Pancreas (tissue), 10 donors: Measurements from ENCODE around the gene ST8SIA6. TPM values are rescaled to one million over a fixed set of nuclear protein-coding genes. Genes with fewer than 3 reads are reported as not detected.

ENCODE experiments used
- ATAC-seq, 4 donors: fragments of 200-7000 bp; cut with Tn5 transposase; one replicate each; pipeline versions ENCODE4 v1.8.0 to v1.9.1; 2020; ENCODE audit warnings: mild to moderate bottlenecking in 4 of 4, moderate library complexity in 4 of 4
- DNase-seq, 6 donors: peaks; one replicate each; pipeline ENCODE4 v3.0.0-alpha.2; 2020
- FAIRE-seq: peaks from 2 replicates; lab custom pipeline; 2012; peaks lifted over from hg19 to GRCh38; lab: Jason Lieb, UNC
- H3K27ac ChIP-seq, 4 donors: fragments of 200-600 bp; sonication (generic); 1 replicate in 3 of 4; 2 replicates in 1 of 4; pipeline versions ENCODE4 v1.5.0 to v1.8.0; 2020
- H3K27me3 ChIP-seq, 4 donors: fragments of 200-600 bp; one replicate each; pipeline ENCODE4 v1.8.0; 2021
- H3K36me3 ChIP-seq, 3 donors: fragments of 200-600 bp; sonication (generic) in 1 of 3; one replicate each; pipeline versions ENCODE4 v1.5.0 to v1.8.0; 2020 to 2021
- H3K4me1 ChIP-seq, 3 donors: fragments of 200-600 bp; one replicate each; pipeline ENCODE4 v1.8.0; 2021
- H3K4me3 ChIP-seq, 4 donors: fragments of 200-600 bp; sonication (generic) in 2 of 4; one replicate each; pipeline versions ENCODE4 v1.5.0 to v1.8.0; 2020 to 2021
- H3K9me3 ChIP-seq, 4 donors: fragments of 200-600 bp; one replicate each; pipeline ENCODE4 v1.8.0; 2021
- WGBS, 2 donors: extraction: QIAGEN DNeasy Blood & Tissue Kit; methylation state at CpG; one replicate each; pipeline ENCODE4 v1.1.7; 2013; 5-methylcytosine and 5-hydroxymethylcytosine counted together
- intact Hi-C, 3 donors: fragments of 100-400 bp; cut with DNase I; formaldehyde crosslinking; loops; one replicate each; pipeline versions ENCODE4 v1.11.1 to v1.14.2; 2022
- polyA plus RNA-seq, 2 donors: library from polyadenylated mRNA; stranded (reverse); fragments of 200-250 nt; gene quantifications; one replicate each; pipeline ENCODE4 v1.2.3, GENCODE V29; 2013
- total RNA-seq, 6 donors: library from RNA; stranded (reverse); fragmentation: NEBNext Ultra II Directional in 4 of 6; extraction: Animal tissue kit (Norgen Biotek cat#: 25700) in 4 of 6; gene quantifications; one replicate each; pipeline versions ENCODE4 v1.2.1 to v1.2.4, GENCODE V29; 2021 to 2023
- TF ChIP-seq, protein P1 (sequence below), 4 donors: fragments of 200-600 bp; sonication (generic) in 3 of 4; IDR thresholded peaks; one replicate each; pipeline versions ENCODE4 v1.5.0 to v1.8.0; 2021; ENCODE audit warnings: antibody characterized with exemption in 4 of 4
- donor health status: healthy with polysubstance abuse.
- donor health status: DM: no; HTN: no; CAD: no; lungs with moderate emphysema.
- donor health status: DM: no; HTN: no; CAD: no.
- donor health status: control.
- donor health status: control.
- donor health status: Bipolar disorder and iron deficiency.
- donor health status: DM: yes; HTN: yes; CAD: no.
- donor health status: DM: no; HTN: no; CAD: no.
- donor health status: DM: no; HTN: no; CAD: no.
- donor health status: DM: yes; HTN: yes; CAD: no.

The ST8SIA6 gene
- total and polyA plus RNA-seq, 8 donors: 0.08 to 0.15 (median 0.12) TPM; not detected in 4

DNA sequence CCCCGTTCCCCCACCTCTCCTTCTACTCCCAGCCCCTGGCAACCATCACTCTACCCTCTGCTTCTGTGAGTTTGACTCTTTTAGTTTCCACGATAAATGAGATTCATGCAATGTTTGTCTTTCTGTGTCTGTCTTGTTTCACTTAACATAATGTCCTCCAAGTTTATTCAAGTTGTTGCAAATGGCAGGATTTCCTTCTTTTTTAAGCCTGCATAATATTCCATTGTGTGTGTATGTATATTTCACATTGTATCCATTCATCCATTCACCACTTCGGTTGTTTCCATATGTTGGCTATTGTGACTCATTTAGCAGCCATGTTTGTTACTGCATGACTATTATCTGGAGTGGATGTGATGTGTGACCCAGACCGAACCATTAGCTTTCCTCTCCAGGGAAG, 162.0 kb downstream of the ST8SIA6 start:
- no peaks in the 10 kb centered on the region for H3K36me3 ChIP-seq
- 61 to 70% methylated on average over 4 of the region's 4 CpGs for WGBS, 2 donors
- no peak for FAIRE-seq
- H3K4me1 ChIP-seq: no peaks in the 10 kb centered on the region
- no peak overlapping the region for H3K27ac ChIP-seq
- ATAC-seq: no peak
- TF ChIP-seq, protein P1, sequence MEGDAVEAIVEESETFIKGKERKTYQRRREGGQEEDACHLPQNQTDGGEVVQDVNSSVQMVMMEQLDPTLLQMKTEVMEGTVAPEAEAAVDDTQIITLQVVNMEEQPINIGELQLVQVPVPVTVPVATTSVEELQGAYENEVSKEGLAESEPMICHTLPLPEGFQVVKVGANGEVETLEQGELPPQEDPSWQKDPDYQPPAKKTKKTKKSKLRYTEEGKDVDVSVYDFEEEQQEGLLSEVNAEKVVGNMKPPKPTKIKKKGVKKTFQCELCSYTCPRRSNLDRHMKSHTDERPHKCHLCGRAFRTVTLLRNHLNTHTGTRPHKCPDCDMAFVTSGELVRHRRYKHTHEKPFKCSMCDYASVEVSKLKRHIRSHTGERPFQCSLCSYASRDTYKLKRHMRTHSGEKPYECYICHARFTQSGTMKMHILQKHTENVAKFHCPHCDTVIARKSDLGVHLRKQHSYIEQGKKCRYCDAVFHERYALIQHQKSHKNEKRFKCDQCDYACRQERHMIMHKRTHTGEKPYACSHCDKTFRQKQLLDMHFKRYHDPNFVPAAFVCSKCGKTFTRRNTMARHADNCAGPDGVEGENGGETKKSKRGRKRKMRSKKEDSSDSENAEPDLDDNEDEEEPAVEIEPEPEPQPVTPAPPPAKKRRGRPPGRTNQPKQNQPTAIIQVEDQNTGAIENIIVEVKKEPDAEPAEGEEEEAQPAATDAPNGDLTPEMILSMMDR (IDR thresholded peaks at IDR 0.05): no peak
- no peak for DNase-seq
- H3K9me3 ChIP-seq: no peaks in the 10 kb centered on the region
- H3K27me3 ChIP-seq: peaks cover 0 to 5% (median 0%) of the 10 kb centered on the region in 4 donors
- intact Hi-C loops: loop anchor here in 2 of 3 donors (5.0 to 10.0 kb wide), 2 partner anchors 132 to 140 kb away; no protein-coding TSS in a partner anchor
- H3K4me3 ChIP-seq: no peak overlapping the region

DNA sequence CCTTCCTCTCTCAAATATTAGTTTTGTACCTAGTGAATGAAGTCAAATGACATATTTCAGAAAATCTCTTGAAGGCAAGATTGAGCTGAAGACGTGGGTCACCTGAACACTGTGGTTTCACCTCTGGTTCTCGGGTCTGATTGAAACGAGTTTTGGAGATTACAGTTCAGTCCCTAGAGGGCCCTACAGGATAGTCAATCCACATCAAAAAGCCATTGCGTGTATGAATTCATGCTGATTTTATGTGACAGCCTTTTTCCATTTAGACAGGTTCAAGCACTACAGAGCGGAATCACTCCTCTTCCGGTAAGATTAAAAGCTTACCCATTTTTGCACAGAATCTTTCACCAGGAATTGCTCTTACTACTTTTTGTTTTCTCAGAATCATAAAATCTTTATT, 164.2 kb downstream of the ST8SIA6 start:
- TF ChIP-seq, protein P1 (IDR thresholded peaks at IDR 0.05): peak in 3 of 4 donors; percentile 23 to 28 (median 24)
- H3K36me3 ChIP-seq: no peaks in the 10 kb centered on the region
- intact Hi-C loops: loop anchor here in 2 of 3 donors (5.0 to 10.0 kb wide), 2 partner anchors 135 to 142 kb away; no protein-coding TSS in a partner anchor
- ATAC-seq: peak; percentile 88 to 99 (median 96)
- WGBS, 2 donors: 12 to 17% methylated on average over 6 of the region's 6 CpGs
- H3K4me1 ChIP-seq: no peaks in the 10 kb centered on the region
- peak overlapping the region in 1 of 4 donors; percentile 22 for H3K4me3 ChIP-seq
- H3K9me3 ChIP-seq: no peaks in the 10 kb centered on the region
- no peak for FAIRE-seq
- DNase-seq: peak in 1 of 6 donors; percentile 27
- H3K27me3 ChIP-seq: peaks cover 0 to 5% (median 0%) of the 10 kb centered on the region in 4 donors
- no peak overlapping the region for H3K27ac ChIP-seq

DNA sequence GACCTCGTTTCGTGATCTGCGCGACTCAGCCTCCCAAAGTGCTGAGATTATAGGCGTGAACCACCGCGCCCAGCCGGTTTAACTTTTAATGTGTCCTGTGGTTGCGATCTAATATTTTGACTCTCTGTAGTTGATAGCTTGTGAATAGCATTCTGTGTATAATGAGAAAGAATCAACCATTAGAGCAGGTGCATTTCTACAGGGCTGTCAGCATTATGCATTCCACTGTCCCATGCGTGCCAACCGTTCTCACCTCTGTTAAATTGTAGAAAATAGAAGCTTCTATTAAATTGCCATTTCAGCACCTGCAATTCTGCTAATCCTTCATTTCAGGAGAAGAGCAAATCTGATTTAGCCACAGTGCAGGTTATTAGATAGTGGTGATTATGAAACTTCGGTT, 164.6 kb downstream of the ST8SIA6 start:
- WGBS, 2 donors: 41 to 58% methylated on average over 11 to 12 of the region's 12 CpGs

DNA sequence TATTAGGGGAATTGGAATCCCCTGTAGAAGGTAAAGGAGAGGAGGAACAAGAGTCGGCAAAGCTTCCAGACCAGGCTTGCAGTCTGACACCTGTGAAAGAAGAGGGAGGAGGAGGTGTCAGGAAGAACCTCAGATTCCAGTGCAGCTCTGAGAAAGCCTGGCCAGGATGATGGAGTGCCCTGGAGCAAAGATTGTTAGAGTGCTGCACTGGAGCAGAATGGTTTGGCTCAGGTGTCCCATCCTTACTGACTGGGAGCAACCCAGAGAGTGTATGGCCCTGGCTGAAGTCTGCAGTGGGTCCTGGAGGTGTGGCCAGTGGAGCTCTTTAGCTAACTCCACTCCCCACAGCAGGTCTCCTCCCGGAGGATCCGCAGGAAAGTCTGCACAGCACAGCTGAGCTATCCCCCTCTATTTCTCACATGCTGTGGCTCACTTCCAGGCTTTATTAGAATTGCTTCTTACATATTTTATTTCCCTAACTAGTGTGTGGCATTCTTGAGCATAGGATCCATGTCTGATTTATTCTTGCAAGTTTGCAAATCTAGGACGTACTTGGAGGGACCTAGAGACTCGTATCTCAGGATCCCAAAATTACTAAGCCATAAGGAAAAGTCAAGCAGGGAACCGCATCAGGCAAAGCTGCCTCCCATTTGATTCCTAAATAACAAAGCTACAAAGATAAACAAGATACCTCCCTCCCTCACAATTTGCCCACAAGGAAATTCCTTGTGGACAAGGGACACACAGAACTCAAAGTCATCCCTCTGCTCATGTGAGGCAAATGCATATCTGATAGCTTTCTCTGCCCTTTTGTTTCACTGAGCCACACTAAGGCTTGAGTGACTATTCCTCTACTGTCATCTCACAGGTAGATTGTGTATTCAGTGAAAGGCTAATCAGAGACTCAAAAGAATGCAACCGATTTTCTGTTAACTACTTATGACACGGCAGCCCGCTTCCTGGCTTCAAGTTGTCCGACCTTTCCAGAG, 167.5 kb downstream of the ST8SIA6 start:
- no peaks in the 10 kb centered on the region for H3K4me1 ChIP-seq
- FAIRE-seq (no peak), ATAC-seq (no peak), DNase-seq (no peak)
- H3K27me3 ChIP-seq: peaks cover 0 to 5% (median 0%) of the 10 kb centered on the region in 4 donors
- TF ChIP-seq, protein P1 (IDR thresholded peaks at IDR 0.05): no peak
- no peak overlapping the region for H3K27ac ChIP-seq
- intact Hi-C loops: loop anchor here in 1 of 3 donors (5.0 kb wide), 1 partner anchor 140 kb away; no protein-coding TSS in a partner anchor
- 32 to 35% methylated on average over 10 of the region's 10 CpGs for WGBS, 2 donors
- H3K9me3 ChIP-seq: no peaks in the 10 kb centered on the region
- H3K36me3 ChIP-seq: no peaks in the 10 kb centered on the region
- no peak overlapping the region for H3K4me3 ChIP-seq

More for the DNA sequence above, 164.6 kb downstream of the ST8SIA6 start:
- DNase-seq (no peak), FAIRE-seq (no peak), ATAC-seq (peak; percentile 19 to 67 (median 55))
- no peaks in the 10 kb centered on the region for H3K4me1 ChIP-seq
- peaks cover 0 to 5% (median 0%) of the 10 kb centered on the region in 4 donors for H3K27me3 ChIP-seq
- TF ChIP-seq, protein P1 (IDR thresholded peaks at IDR 0.05): no peak
- no peaks in the 10 kb centered on the region for H3K36me3 ChIP-seq
- H3K27ac ChIP-seq: no peak overlapping the region
- H3K9me3 ChIP-seq: no peaks in the 10 kb centered on the region
- H3K4me3 ChIP-seq: peak overlapping the region in 1 of 4 donors; percentile 22
- intact Hi-C loops: loop anchor here (5.0 to 10.0 kb wide), 3 partner anchors 135 to 143 kb away; no protein-coding TSS in a partner anchor
